ENCODE results near the gene C1QTNF6. TPM values are rescaled to one million over a fixed set of nuclear protein-coding genes. Genes with fewer than 3 reads are reported as not detected.

Gene C1QTNF6
- total and polyA plus RNA-seq, 2 donors (not counting 1 experiment from before 2014, with no cell fraction given), result 3.5 to 7.4 TPM

DNA sequence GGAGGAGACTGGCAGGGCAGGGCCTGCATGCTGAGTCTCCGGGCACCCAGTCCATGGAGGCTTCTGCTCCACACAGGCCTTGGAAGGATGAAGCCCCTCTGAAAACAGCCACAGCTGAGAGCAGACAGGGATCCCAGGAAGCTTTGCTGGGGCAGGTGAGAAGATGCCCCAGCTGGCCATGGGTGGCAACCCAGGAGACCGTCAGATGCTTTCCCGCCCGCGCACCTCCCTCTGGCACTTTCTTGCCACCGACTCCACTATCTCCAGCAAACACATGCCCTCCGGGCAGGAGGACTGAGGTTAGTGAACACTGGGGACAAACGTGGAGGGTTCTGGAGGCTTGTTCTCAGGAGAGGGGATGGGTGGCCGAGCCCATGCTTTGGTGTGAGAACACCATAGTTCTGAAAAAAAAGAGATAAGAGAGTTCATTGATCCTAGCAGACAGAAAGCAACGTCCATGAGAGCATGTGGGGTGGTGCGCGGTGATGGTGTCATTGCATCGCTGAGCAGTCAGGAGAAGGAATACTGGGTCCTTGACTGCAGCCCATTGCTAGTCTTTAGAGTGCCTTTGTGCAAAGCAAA, 2.3 kb downstream of the C1QTNF6 start:
- no peak overlapping the region for H3K4me2 ChIP-seq (ENCODE audit: extremely low read depth, insufficient read depth, low read length)
- H3K4me1 ChIP-seq (ENCODE audit: control insufficient read depth, extremely low read depth, insufficient read depth, low read length), result peaks cover 18% of the 10 kb centered on the region
- peaks cover 2% of the 10 kb centered on the region for H4K20me1 ChIP-seq (ENCODE audit: control insufficient read depth, extremely low read depth, insufficient read depth, low read length)
- no peaks in the 10 kb centered on the region for H3K79me2 ChIP-seq (ENCODE audit: control insufficient read depth, insufficient read depth, low read length)
- H3K9ac ChIP-seq (ENCODE audit: insufficient read depth, low read length), result no peak overlapping the region
- peaks cover 2% of the 10 kb centered on the region for H3K36me3 ChIP-seq (ENCODE audit: control insufficient read depth, insufficient read depth, low read length)
- no peak overlapping the region for H3K4me3 ChIP-seq (replicated peaks in 1 of 4; ENCODE audit: control extremely low read depth in 1 of 4, insufficient read depth in 1 of 4, low read depth in 3 of 4, low read length in 4 of 4)
- no peaks in the 10 kb centered on the region for H3K27me3 ChIP-seq (ENCODE audit: control insufficient read depth, insufficient read depth, low read length)
- TF ChIP-seq, protein P1, sequence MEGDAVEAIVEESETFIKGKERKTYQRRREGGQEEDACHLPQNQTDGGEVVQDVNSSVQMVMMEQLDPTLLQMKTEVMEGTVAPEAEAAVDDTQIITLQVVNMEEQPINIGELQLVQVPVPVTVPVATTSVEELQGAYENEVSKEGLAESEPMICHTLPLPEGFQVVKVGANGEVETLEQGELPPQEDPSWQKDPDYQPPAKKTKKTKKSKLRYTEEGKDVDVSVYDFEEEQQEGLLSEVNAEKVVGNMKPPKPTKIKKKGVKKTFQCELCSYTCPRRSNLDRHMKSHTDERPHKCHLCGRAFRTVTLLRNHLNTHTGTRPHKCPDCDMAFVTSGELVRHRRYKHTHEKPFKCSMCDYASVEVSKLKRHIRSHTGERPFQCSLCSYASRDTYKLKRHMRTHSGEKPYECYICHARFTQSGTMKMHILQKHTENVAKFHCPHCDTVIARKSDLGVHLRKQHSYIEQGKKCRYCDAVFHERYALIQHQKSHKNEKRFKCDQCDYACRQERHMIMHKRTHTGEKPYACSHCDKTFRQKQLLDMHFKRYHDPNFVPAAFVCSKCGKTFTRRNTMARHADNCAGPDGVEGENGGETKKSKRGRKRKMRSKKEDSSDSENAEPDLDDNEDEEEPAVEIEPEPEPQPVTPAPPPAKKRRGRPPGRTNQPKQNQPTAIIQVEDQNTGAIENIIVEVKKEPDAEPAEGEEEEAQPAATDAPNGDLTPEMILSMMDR (conservative IDR thresholded peaks at IDR 0.05 in 1 of 2, IDR thresholded peaks at IDR 0.05 in 1 of 2; ENCODE audit: low read depth in 1 of 2, low read length in 2 of 2), result no peak
- TF ChIP-seq EZH2 (IDR thresholded peaks at IDR 0.05; ENCODE audit: low read length, missing control alignments), result no peak
- no peak overlapping the region for H2AFZ ChIP-seq (ENCODE audit: low read length)
- H3K27ac ChIP-seq (ENCODE audit: insufficient read depth, low read length), result no peak overlapping the region
- no peaks in the 10 kb centered on the region for H3K9me3 ChIP-seq (ENCODE audit: control insufficient read depth, insufficient read depth, low read depth, low read length)
- DNase-seq (ENCODE audit: low read depth in 2 of 2), result no peak

DNA sequence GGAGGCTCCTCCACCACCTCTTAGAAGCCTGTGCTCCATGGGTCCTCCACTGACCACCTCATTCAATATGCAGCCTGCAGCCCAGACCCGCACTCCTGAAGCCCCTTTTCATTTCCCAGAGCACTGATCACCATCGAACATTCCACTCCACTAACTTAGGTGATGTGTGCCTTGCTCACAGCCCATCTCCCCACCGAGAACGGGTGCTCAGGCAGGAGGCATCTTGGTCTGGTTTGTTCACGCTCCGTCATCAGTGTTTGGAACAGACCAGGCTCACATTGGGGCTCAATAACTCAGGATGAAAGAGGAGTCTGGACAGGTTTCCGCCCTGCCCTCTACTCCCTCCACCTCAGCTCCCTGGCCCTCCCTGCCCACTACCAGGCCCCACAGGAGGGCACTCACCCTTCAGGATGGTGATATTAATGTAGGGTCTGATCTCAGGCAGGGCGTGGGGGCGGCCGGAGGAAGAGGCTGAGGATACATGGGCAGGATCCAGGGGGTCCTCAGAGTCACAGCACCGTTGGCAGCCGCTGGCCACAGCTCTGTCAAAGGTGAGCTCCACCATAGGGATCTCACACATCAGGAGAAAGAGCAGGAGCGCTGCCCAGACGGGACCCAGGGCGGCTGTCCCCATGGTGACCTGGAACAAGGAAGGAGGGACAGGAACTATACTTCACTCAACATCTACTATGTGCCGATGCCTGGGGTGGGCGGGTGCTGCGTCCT, 3.1 kb downstream of the C1QTNF6 start:
- H3K36me3 ChIP-seq (ENCODE audit: control insufficient read depth, insufficient read depth, low read length), result peaks cover 2% of the 10 kb centered on the region
- H3K27me3 ChIP-seq (ENCODE audit: control insufficient read depth, insufficient read depth, low read length), result no peaks in the 10 kb centered on the region
- H3K9ac ChIP-seq (ENCODE audit: insufficient read depth, low read length), result no peak overlapping the region
- H3K4me1 ChIP-seq (ENCODE audit: control insufficient read depth, extremely low read depth, insufficient read depth, low read length), result peaks cover 18% of the 10 kb centered on the region
- H3K79me2 ChIP-seq (ENCODE audit: control insufficient read depth, insufficient read depth, low read length), result no peaks in the 10 kb centered on the region
- no peaks in the 10 kb centered on the region for H3K9me3 ChIP-seq (ENCODE audit: control insufficient read depth, insufficient read depth, low read depth, low read length)
- no peak overlapping the region for H3K4me2 ChIP-seq (ENCODE audit: extremely low read depth, insufficient read depth, low read length)
- no peak overlapping the region for H2AFZ ChIP-seq (ENCODE audit: low read length)
- H3K27ac ChIP-seq (ENCODE audit: insufficient read depth, low read length), result no peak overlapping the region
- no peak for DNase-seq (ENCODE audit: low read depth in 2 of 2)
- TF ChIP-seq, protein P1 (conservative IDR thresholded peaks at IDR 0.05 in 1 of 2, IDR thresholded peaks at IDR 0.05 in 1 of 2; ENCODE audit: low read depth in 1 of 2, low read length in 2 of 2), result no peak
- TF ChIP-seq EZH2 (IDR thresholded peaks at IDR 0.05; ENCODE audit: low read length, missing control alignments), result no peak
- H4K20me1 ChIP-seq (ENCODE audit: control insufficient read depth, extremely low read depth, insufficient read depth, low read length), result peaks cover 2% of the 10 kb centered on the region
- no peak overlapping the region for H3K4me3 ChIP-seq (replicated peaks in 1 of 4; ENCODE audit: control extremely low read depth in 1 of 4, insufficient read depth in 1 of 4, low read depth in 3 of 4, low read length in 4 of 4)

DNA sequence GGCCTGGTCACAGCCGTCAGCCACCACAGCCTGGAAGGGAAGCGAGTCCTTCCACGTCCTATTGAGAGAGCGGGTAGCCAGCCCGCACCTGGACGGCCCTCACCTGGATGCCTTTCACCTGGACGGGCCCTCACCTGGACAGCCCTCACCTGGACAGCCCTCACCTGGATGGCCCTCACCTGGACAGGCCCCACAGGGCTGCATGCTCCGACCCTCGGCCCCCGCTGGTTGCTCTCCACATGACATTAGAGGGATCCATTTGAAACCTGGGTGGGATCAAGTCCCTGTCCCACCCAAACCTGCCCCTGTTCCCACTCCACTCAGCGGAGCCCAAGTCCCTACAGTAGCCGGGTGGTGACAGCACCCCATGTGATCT, 3.7 kb downstream of the C1QTNF6 start:
- no peak overlapping the region for H3K9ac ChIP-seq (ENCODE audit: insufficient read depth, low read length)
- no peaks in the 10 kb centered on the region for H3K27me3 ChIP-seq (ENCODE audit: control insufficient read depth, insufficient read depth, low read length)
- peaks cover 18% of the 10 kb centered on the region for H3K4me1 ChIP-seq (ENCODE audit: control insufficient read depth, extremely low read depth, insufficient read depth, low read length)
- no peaks in the 10 kb centered on the region for H3K9me3 ChIP-seq (ENCODE audit: control insufficient read depth, insufficient read depth, low read depth, low read length)
- H3K36me3 ChIP-seq (ENCODE audit: control insufficient read depth, insufficient read depth, low read length), result peaks cover 2% of the 10 kb centered on the region
- no peak overlapping the region for H3K4me3 ChIP-seq (replicated peaks in 1 of 4; ENCODE audit: control extremely low read depth in 1 of 4, insufficient read depth in 1 of 4, low read depth in 3 of 4, low read length in 4 of 4)
- no peak overlapping the region for H2AFZ ChIP-seq (ENCODE audit: low read length)
- H4K20me1 ChIP-seq (ENCODE audit: control insufficient read depth, extremely low read depth, insufficient read depth, low read length), result peaks cover 2% of the 10 kb centered on the region
- DNase-seq (ENCODE audit: low read depth in 2 of 2), result no peak
- no peak overlapping the region for H3K4me2 ChIP-seq (ENCODE audit: extremely low read depth, insufficient read depth, low read length)
- no peak overlapping the region for H3K27ac ChIP-seq (ENCODE audit: insufficient read depth, low read length)
- TF ChIP-seq EZH2 (IDR thresholded peaks at IDR 0.05; ENCODE audit: low read length, missing control alignments), result no peak
- TF ChIP-seq, protein P1 (conservative IDR thresholded peaks at IDR 0.05 in 1 of 2, IDR thresholded peaks at IDR 0.05 in 1 of 2; ENCODE audit: low read depth in 1 of 2, low read length in 2 of 2), result no peak
- H3K79me2 ChIP-seq (ENCODE audit: control insufficient read depth, insufficient read depth, low read length), result no peaks in the 10 kb centered on the region

All from fibroblast of lung (primary cell).